Astrocyte (in vitro differentiated cells and primary cell): ENCODE data around the gene VAC14. TPM values are rescaled to one million over a fixed set of nuclear protein-coding genes. Genes with fewer than 3 reads are reported as not detected.

Experiments used
- DNase-seq: peaks from one replicate; pipeline ENCODE4 v3.0.0-alpha.2; 2010; ENCODE audit warnings: low read depth
- FAIRE-seq: peaks from 2 replicates; lab custom pipeline; 2011; peaks lifted over from hg19 to GRCh38; lab: Jason Lieb, UNC
- H2AFZ ChIP-seq: 2 replicates; pipeline ENCODE4 v1.6.0; 2012; ENCODE audit warnings: low read depth, low read length, inconsistent platforms
- H3K27ac ChIP-seq: 2 replicates; pipeline ENCODE4 v1.5.1; 2011; ENCODE audit warnings: low read depth, low read length, inconsistent platforms
- H3K27me3 ChIP-seq: 2 replicates; pipeline ENCODE4 v1.6.0; 2011; ENCODE audit warnings: low read length, inconsistent platforms; ENCODE audit not compliant: insufficient read depth
- H3K36me3 ChIP-seq: 2 replicates; pipeline ENCODE4 v1.5.1; 2011; ENCODE audit warnings: low read length, inconsistent platforms; ENCODE audit not compliant: insufficient read depth
- H3K4me1 ChIP-seq: 2 replicates; pipeline ENCODE4 v1.5.1; 2011; ENCODE audit warnings: low read length, inconsistent platforms; ENCODE audit not compliant: insufficient read depth
- H3K4me2 ChIP-seq: 2 replicates; pipeline ENCODE4 v1.6.0; 2012; ENCODE audit warnings: low read length, inconsistent platforms
- H3K4me3 ChIP-seq: 2 replicates; pipeline ENCODE4 v1.5.1; 2011; ENCODE audit warnings: low read depth, mild to moderate bottlenecking, low read length, inconsistent platforms; ENCODE audit not compliant: insufficient read depth
- H3K79me2 ChIP-seq: 2 replicates; pipeline ENCODE4 v1.6.0; 2012; ENCODE audit warnings: mild to moderate bottlenecking, low read length, inconsistent platforms; ENCODE audit not compliant: insufficient read depth
- H3K9ac ChIP-seq: 2 replicates; pipeline ENCODE4 v1.6.0; 2012; ENCODE audit warnings: mild to moderate bottlenecking, low read length, inconsistent platforms
- H3K9me3 ChIP-seq: 2 replicates; pipeline ENCODE4 v1.5.1; 2012; ENCODE audit warnings: low read depth, mild to moderate bottlenecking, low read length, inconsistent platforms; ENCODE audit not compliant: insufficient read depth
- H4K20me1 ChIP-seq: 2 replicates; pipeline ENCODE4 v1.6.0; 2012; ENCODE audit warnings: low read length, inconsistent platforms; ENCODE audit not compliant: insufficient read depth
- H3K27ac Mint-ChIP-seq: one replicate; pipeline ENCODE4 v1.8.0; 2021; ENCODE audit warnings: mild to moderate bottlenecking, mixed read lengths; ENCODE audit not compliant: unreplicated experiment
- H3K27me3 Mint-ChIP-seq: one replicate; pipeline ENCODE4 v1.8.0; 2021; ENCODE audit warnings: low read depth, mixed read lengths; ENCODE audit not compliant: unreplicated experiment
- H3K36me3 Mint-ChIP-seq: one replicate; pipeline ENCODE4 v1.8.0; 2021; ENCODE audit warnings: low read depth, mixed read lengths; ENCODE audit not compliant: unreplicated experiment
- H3K4me1 Mint-ChIP-seq: one replicate; pipeline ENCODE4 v1.8.0; 2021; ENCODE audit warnings: low read depth, mixed read lengths; ENCODE audit not compliant: unreplicated experiment
- H3K4me3 Mint-ChIP-seq: one replicate; pipeline ENCODE4 v1.8.0; 2021; ENCODE audit warnings: mild to moderate bottlenecking, moderate library complexity, mixed read lengths; ENCODE audit not compliant: unreplicated experiment
- H3K9me3 Mint-ChIP-seq: one replicate; pipeline ENCODE4 v1.8.0; 2021; ENCODE audit warnings: mild to moderate bottlenecking, mixed read lengths; ENCODE audit not compliant: unreplicated experiment
- EZH2 ChIP-seq: IDR thresholded peaks from 2 replicates; pipeline ENCODE4 v1.6.1; 2012; ENCODE audit warnings: mild to moderate bottlenecking, low read length, inconsistent platforms; ENCODE audit not compliant: insufficient read depth
- total RNA-seq: library from RNA; stranded (reverse); gene quantifications from 2 replicates; pipeline ENCODE4 v1.2.1, GENCODE V29; 2021
- TF ChIP-seq, protein P1 (sequence below): IDR thresholded peaks from 2 replicates; pipeline ENCODE4 v1.5.1; 2011; ENCODE audit warnings: low read depth, mild to moderate bottlenecking, inconsistent platforms, low read length, moderate library complexity; ENCODE audit not compliant: insufficient read depth

VAC14 gene
- total RNA-seq, 1 donor from 2014 or later: 27.8 TPM

DNA sequence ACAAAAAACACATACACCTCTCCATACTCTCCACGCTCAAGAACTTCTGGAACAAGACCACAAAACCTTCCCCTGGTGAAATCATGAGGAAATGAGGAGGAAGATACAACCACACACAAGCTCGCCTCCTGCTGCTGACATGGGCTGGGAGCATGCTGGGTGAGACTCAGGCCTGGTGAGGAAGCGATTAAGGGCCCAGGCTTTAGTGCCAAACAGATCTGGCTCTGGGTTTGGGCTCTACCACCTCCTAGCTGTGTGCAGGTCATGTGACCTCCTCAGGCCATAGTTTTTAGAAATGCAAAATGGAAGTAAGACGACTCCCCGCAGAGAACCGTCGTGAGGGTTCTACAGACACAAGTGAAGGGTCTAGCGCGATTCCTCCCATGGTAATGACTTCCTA is 41.3 kb downstream of the VAC14 start:
- H3K27ac Mint-ChIP-seq: no peak overlapping the region
- DNase-seq (no peak), FAIRE-seq (no peak)
- no peaks in the 10 kb centered on the region for H3K9me3 ChIP-seq
- no peak overlapping the region for H3K4me3 ChIP-seq
- H3K79me2 ChIP-seq: no peaks in the 10 kb centered on the region
- no peaks in the 10 kb centered on the region for H3K36me3 ChIP-seq
- H3K4me2 ChIP-seq: no peak overlapping the region
- no peak overlapping the region for H2AFZ ChIP-seq
- H3K27ac ChIP-seq: peak overlapping the region; percentile 74
- H3K4me3 Mint-ChIP-seq: no peak overlapping the region
- no peaks in the 10 kb centered on the region for H3K9me3 Mint-ChIP-seq
- peaks cover 34% of the 10 kb centered on the region for H3K36me3 Mint-ChIP-seq
- H3K9ac ChIP-seq: no peak overlapping the region
- H3K27me3 Mint-ChIP-seq: peaks cover 2% of the 10 kb centered on the region
- no peaks in the 10 kb centered on the region for H3K27me3 ChIP-seq
- H3K4me1 ChIP-seq: peaks cover 34% of the 10 kb centered on the region
- no peaks in the 10 kb centered on the region for H4K20me1 ChIP-seq
- peaks cover 20% of the 10 kb centered on the region for H3K4me1 Mint-ChIP-seq
- no peak for TF ChIP-seq EZH2
- TF ChIP-seq, protein P1, sequence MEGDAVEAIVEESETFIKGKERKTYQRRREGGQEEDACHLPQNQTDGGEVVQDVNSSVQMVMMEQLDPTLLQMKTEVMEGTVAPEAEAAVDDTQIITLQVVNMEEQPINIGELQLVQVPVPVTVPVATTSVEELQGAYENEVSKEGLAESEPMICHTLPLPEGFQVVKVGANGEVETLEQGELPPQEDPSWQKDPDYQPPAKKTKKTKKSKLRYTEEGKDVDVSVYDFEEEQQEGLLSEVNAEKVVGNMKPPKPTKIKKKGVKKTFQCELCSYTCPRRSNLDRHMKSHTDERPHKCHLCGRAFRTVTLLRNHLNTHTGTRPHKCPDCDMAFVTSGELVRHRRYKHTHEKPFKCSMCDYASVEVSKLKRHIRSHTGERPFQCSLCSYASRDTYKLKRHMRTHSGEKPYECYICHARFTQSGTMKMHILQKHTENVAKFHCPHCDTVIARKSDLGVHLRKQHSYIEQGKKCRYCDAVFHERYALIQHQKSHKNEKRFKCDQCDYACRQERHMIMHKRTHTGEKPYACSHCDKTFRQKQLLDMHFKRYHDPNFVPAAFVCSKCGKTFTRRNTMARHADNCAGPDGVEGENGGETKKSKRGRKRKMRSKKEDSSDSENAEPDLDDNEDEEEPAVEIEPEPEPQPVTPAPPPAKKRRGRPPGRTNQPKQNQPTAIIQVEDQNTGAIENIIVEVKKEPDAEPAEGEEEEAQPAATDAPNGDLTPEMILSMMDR: no peak

GRCh38 chr16:70758786-70759185 is 42.2 kb downstream of the VAC14 start:
- no peak overlapping the region for H3K27ac Mint-ChIP-seq

DNA sequence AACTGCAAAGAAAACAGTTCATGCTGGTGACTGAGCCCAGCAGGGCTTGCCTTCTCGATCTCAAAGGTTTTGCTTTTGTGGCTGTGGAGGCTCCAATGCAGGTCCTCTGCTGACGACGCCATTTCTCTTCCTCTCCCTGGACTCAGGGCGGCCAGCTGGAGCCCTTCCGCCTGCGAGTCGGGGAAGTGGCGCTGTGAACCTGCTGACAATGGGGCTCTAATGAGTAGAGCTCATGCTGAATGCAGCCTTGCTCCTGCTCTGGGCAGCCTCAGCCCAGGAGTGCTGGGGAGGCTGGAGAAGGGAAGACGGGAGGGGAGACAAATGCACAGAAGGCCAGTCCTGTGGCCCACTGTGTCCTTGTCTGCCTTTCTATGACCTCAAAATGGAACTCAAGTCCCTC is 43.8 kb downstream of the VAC14 start:
- H3K4me3 Mint-ChIP-seq: no peak overlapping the region
- Histone ChIP-seq H3K27me3 (no peaks in the 10 kb centered on the region), H3K79me2 (no peaks in the 10 kb centered on the region), H3K27ac (no peak overlapping the region), H3K36me3 (no peaks in the 10 kb centered on the region), H3K9me3 (no peaks in the 10 kb centered on the region), H3K9ac (no peak overlapping the region), H3K4me1 (peaks cover 34% of the 10 kb centered on the region), H3K4me3 (no peak overlapping the region), H3K4me2 (no peak overlapping the region), H2AFZ (no peak overlapping the region), H4K20me1 (no peaks in the 10 kb centered on the region)
- H3K27ac Mint-ChIP-seq: no peak overlapping the region
- H3K9me3 Mint-ChIP-seq: no peaks in the 10 kb centered on the region
- TF ChIP-seq, protein P1: no peak
- no peak for TF ChIP-seq EZH2
- FAIRE-seq: no peak
- no peak for DNase-seq
- H3K36me3 Mint-ChIP-seq: peaks cover 36% of the 10 kb centered on the region
- peaks cover 20% of the 10 kb centered on the region for H3K4me1 Mint-ChIP-seq
- H3K27me3 Mint-ChIP-seq: peaks cover 3% of the 10 kb centered on the region

More at GRCh38 chr16:70758786-70759185, 42.2 kb downstream of the VAC14 start:
- DNase-seq (no peak), FAIRE-seq (no peak)
- Histone ChIP-seq H3K27me3 (no peaks in the 10 kb centered on the region), H3K9me3 (no peaks in the 10 kb centered on the region), H3K4me1 (peaks cover 34% of the 10 kb centered on the region), H3K36me3 (no peaks in the 10 kb centered on the region), H3K9ac (no peak overlapping the region), H3K27ac (no peak overlapping the region), H2AFZ (no peak overlapping the region), H3K4me3 (no peak overlapping the region), H4K20me1 (no peaks in the 10 kb centered on the region), H3K79me2 (no peaks in the 10 kb centered on the region), H3K4me2 (no peak overlapping the region)
- no peak for TF ChIP-seq EZH2
- TF ChIP-seq, protein P1: no peak
- H3K4me3 Mint-ChIP-seq: no peak overlapping the region
- H3K27me3 Mint-ChIP-seq: peaks cover 3% of the 10 kb centered on the region
- peaks cover 34% of the 10 kb centered on the region for H3K36me3 Mint-ChIP-seq
- no peaks in the 10 kb centered on the region for H3K9me3 Mint-ChIP-seq
- H3K4me1 Mint-ChIP-seq: peaks cover 20% of the 10 kb centered on the region
